HepG2 (cell line): Measurements from ENCODE around the gene ZMYM1. TPM values are rescaled to one million over a fixed set of nuclear protein-coding genes. Genes with fewer than 3 reads are reported as not detected.

Experiments
- ATAC-seq: fragments of 200-7000 bp; cut with Tn5 transposase; 3 replicates; pipeline ENCODE4 v1.9.1; 2020; ENCODE audit warnings: mild to moderate bottlenecking, moderate library complexity
- BruUV-seq: library from RNA; stranded (reverse); fragments of 400-500 nt; replicated peaks from 2 replicates; lab custom pipeline; 2021; lab: Mats Ljungman, UMichigan
- CTCF ChIA-PET: fragments of 300-600 bp; formaldehyde crosslinking; extraction: SDS; loops from one replicate; lab custom pipeline; 2021; ENCODE audit warnings: low total read pairs, inconsistent platforms, low intra/inter-chr PET ratio; lab: Yijun Ruan, JAX
- POLR2A ChIA-PET: fragments of 350-600 bp; sonication (Branson Sonifier 250); formaldehyde crosslinking; loops from one replicate; lab custom pipeline; 2020; ENCODE audit warnings: antibody characterized with exemption, inconsistent platforms; lab: Yijun Ruan, JAX
- DNase-seq: peaks from one replicate; pipeline ENCODE4 v3.0.0-alpha.2; 2015; ENCODE audit warnings: low spot score
- FAIRE-seq: peaks from 3 replicates; lab custom pipeline; 2011; peaks lifted over from hg19 to GRCh38; lab: Jason Lieb, UNC
- H2AFZ ChIP-seq: one replicate; pipeline ENCODE4 v1.6.1; 2011; ENCODE audit warnings: low read length, inconsistent platforms
- H3K27ac ChIP-seq: fragments of 300-600 bp; 3 replicates; pipeline ENCODE4 v1.8.0; 2011; ENCODE audit warnings: mixed run types, mild to moderate bottlenecking, mixed read lengths, low read length, inconsistent platforms; ENCODE audit not compliant: insufficient read depth; ENCODE audit errors: extremely low read length
- H3K27me3 ChIP-seq, 2 experiments: fragments of 200-600 bp in 1 of 2; 2 replicates in 1 of 2; 3 replicates in 1 of 2; pipeline versions ENCODE4 v1.6.0 to v1.8.0; 2011; ENCODE audit warnings: low read length in 2 of 2, mild to moderate bottlenecking in 2 of 2, moderate library complexity in 2 of 2, inconsistent platforms in 1 of 2; ENCODE audit not compliant: insufficient read depth in 2 of 2, control insufficient read depth in 1 of 2
- H3K36me3 ChIP-seq, 2 experiments: fragments of 200-600 bp in 1 of 2; replicated peaks in 1 of 2; 2 replicates in 1 of 2; 3 replicates in 1 of 2; pipeline versions ENCODE4 v1.5.1 to v1.8.0; 2011; ENCODE audit warnings: low read length in 2 of 2, inconsistent platforms in 1 of 2; ENCODE audit not compliant: insufficient read depth in 2 of 2, control insufficient read depth in 1 of 2
- H3K4me1 ChIP-seq: 2 replicates; pipeline ENCODE4 v1.5.1; 2012; ENCODE audit warnings: low read length, inconsistent platforms; ENCODE audit not compliant: insufficient read depth
- H3K4me2 ChIP-seq: 2 replicates; pipeline ENCODE4 v1.6.0; 2011; ENCODE audit warnings: low read depth, low read length, inconsistent platforms
- H3K4me3 ChIP-seq, 3 experiments: fragments of 200-600 bp in 1 of 3; sonication (generic), shearing (Covaris generic) in 1 of 3; replicated peaks in 1 of 3; 2 replicates each; pipeline ENCODE4 v1.5.1; 2011 to 2016; ENCODE audit warnings: low read length in 3 of 3, inconsistent platforms in 2 of 3, low read depth in 2 of 3, mild to moderate bottlenecking in 2 of 3, control low read depth in 1 of 3, mixed read lengths in 1 of 3; ENCODE audit not compliant: insufficient read depth in 1 of 3
- H3K79me2 ChIP-seq: one replicate; pipeline ENCODE4 v1.6.1; 2011; ENCODE audit warnings: low read length, inconsistent platforms; ENCODE audit not compliant: insufficient read depth
- H3K9ac ChIP-seq: 2 replicates; pipeline ENCODE4 v1.6.0; 2011; ENCODE audit warnings: mild to moderate bottlenecking, low read depth, low read length, inconsistent platforms; ENCODE audit not compliant: insufficient read depth
- H3K9me3 ChIP-seq: 2 replicates; pipeline ENCODE4 v1.5.1; 2012; ENCODE audit warnings: mild to moderate bottlenecking, low read length
- H4K20me1 ChIP-seq: 2 replicates; pipeline ENCODE4 v1.6.0; 2011; ENCODE audit warnings: inconsistent platforms, mild to moderate bottlenecking, low read length, moderate library complexity; ENCODE audit not compliant: insufficient read depth
- FOXJ3 ChIP-seq: sonication (generic); formaldehyde crosslinking; IDR thresholded peaks from 2 replicates; pipeline ENCODE4 v1.4.0; 2020; ENCODE audit warnings: missing genetic modification reagents, mild to moderate bottlenecking, borderline replicate concordance
- GTF3A ChIP-seq: sonication (generic); formaldehyde crosslinking; conservative IDR thresholded peaks from 2 replicates; pipeline ENCODE4 v1.4.0; 2020; ENCODE audit warnings: mild to moderate bottlenecking, missing genetic modification reagents
- LCORL ChIP-seq, 2 experiments: fragments of 450-650 bp in 1 of 2; sonication (generic) in 1 of 2; formaldehyde crosslinking in 1 of 2; IDR thresholded peaks; 2 replicates each; pipeline versions ENCODE4 v1.5.0 to v1.6.1; 2017 to 2020; ENCODE audit warnings: antibody characterized with exemption in 1 of 2, missing genetic modification reagents in 1 of 2
- MTA3 ChIP-seq: sonication (generic); formaldehyde crosslinking; IDR thresholded peaks from 2 replicates; pipeline ENCODE4 v1.4.0; 2020; ENCODE audit warnings: missing genetic modification reagents
- MTF1 ChIP-seq: sonication (generic); formaldehyde crosslinking; IDR thresholded peaks from 2 replicates; pipeline ENCODE4 v1.5.0; 2020; ENCODE audit warnings: missing genetic modification reagents
- NFE2 ChIP-seq: sonication (generic); formaldehyde crosslinking; IDR thresholded peaks from 2 replicates; pipeline ENCODE4 v1.4.0; 2020; ENCODE audit warnings: missing genetic modification reagents
- RFX1 ChIP-seq: fragments of 450-650 bp; IDR thresholded peaks from 2 replicates; pipeline ENCODE4 v1.6.1; 2017
- SMAD9 ChIP-seq: sonication (generic); formaldehyde crosslinking; IDR thresholded peaks from 2 replicates; pipeline ENCODE4 v1.5.1; 2020; ENCODE audit warnings: mild to moderate bottlenecking, missing genetic modification reagents
- TBP ChIP-seq: sonication (generic); formaldehyde crosslinking; IDR thresholded peaks from 2 replicates; pipeline ENCODE4 v1.5.0; 2020; ENCODE audit warnings: missing genetic modification reagents
- ZFY ChIP-seq: sonication (generic); formaldehyde crosslinking; IDR thresholded peaks from 2 replicates; pipeline ENCODE4 v1.4.0; 2020; ENCODE audit warnings: missing genetic modification reagents
- ZNF263 ChIP-seq: sonication (generic); formaldehyde crosslinking; IDR thresholded peaks from 2 replicates; pipeline ENCODE4 v1.4.0; 2020; ENCODE audit warnings: missing genetic modification reagents
- ZNF547 ChIP-seq: sonication (generic); formaldehyde crosslinking; IDR thresholded peaks from 2 replicates; pipeline ENCODE4 v1.5.1; 2020; ENCODE audit warnings: mild to moderate bottlenecking, missing genetic modification reagents
- ZNF792 ChIP-seq: IDR thresholded peaks from 2 replicates; pipeline ENCODE4 v1.6.1; 2016
- WGBS: methylation state at CpG from one replicate; pipeline ENCODE4 v1.1.6; 2017; ENCODE audit warnings: low lambda C conversion rate; 5-methylcytosine and 5-hydroxymethylcytosine counted together
- in situ Hi-C: cut with HindIII; loops from 2 replicates; pipeline ENCODE4 v1.10.0; 2017; ENCODE audit warnings: low pct_unique_long_range_greater_than_20kb; ENCODE audit not compliant: extremely low pct_ligation_motif_present
- intact Hi-C: fragments of 100-400 bp; cut with micrococcal nuclease; formaldehyde crosslinking; loops from one replicate; pipeline ENCODE4 v1.10.0; 2022; ENCODE audit not compliant: unreplicated experiment
- polyA plus RNA-seq, 8 experiments: library from polyadenylated mRNA; depleted of rRNA in 3 of 8; stranded (reverse) in 7 of 8; unstranded in 1 of 8; fragments of >200 nt; fragmentation: Illumina TruSeq in 4 of 8; extraction: Trizol in 4 of 8; gene quantifications; 2 replicates each; pipeline versions ENCODE4 v1.2.1 to v1.2.3, GENCODE V29; 2011 to 2016; ENCODE audit warnings: low read depth in 4 of 8, missing spikeins in 1 of 8, mixed read lengths in 1 of 8; ENCODE audit not compliant: insufficient read depth in 1 of 8
- total RNA-seq, 5 experiments: library from RNA; depleted of rRNA; stranded (reverse); fragments of >200 nt; fragmentation: Illumina TruSeq; extraction: Trizol; gene quantifications; 2 replicates each; pipeline ENCODE4 v1.2.3, GENCODE V29; 2016; ENCODE audit warnings: low read depth in 1 of 5
- TF ChIP-seq, protein P1 (sequence below): IDR thresholded peaks from 2 replicates; pipeline ENCODE4 v1.6.1; 2016; ENCODE audit warnings: mild to moderate bottlenecking
- TF ChIP-seq, protein P2 (sequence below): sonication (generic); formaldehyde crosslinking; IDR thresholded peaks from 2 replicates; pipeline ENCODE4 v1.4.0; 2020; ENCODE audit warnings: missing genetic modification reagents, borderline replicate concordance

Gene ZMYM1
- total and polyA plus RNA-seq, 2 of the 13 experiments (the other 11 are each of a cell fraction or from before 2014, with no cell fraction given) = 10.0 to 16.2 TPM

DNA sequence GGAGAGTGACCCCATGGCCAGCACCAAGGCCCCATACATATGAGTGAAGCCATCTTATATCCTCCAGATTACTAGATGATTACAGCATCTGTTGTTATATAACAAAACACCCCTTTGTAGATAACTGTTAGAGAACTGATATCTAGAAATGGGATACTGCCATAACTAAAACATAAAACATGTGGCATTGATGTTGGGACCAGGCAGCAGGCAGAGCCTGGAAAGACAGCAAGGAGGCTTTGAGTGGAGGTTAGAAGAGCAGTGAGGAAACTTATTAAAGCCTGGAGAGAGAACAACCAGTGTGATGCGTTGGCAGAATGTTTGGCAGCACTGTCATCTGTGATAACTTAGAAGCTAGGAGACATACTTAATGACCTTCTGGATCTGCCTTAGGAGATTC, 42.0 kb upstream of the ZMYM1 start:
- POLR2A ChIA-PET = no interaction called here
- no peak overlapping the region for H3K4me2 ChIP-seq
- H3K9me3 ChIP-seq = peaks cover 11% of the 10 kb centered on the region
- no peak overlapping the region for H3K9ac ChIP-seq
- no peaks in the 10 kb centered on the region for H4K20me1 ChIP-seq
- no peak for FAIRE-seq
- intact Hi-C loops = no loop called here
- no peak for DNase-seq
- no peak overlapping the region for H3K4me3 ChIP-seq
- H3K27me3 ChIP-seq = no peaks in the 10 kb centered on the region
- TF ChIP-seq ZNF792 = no peak
- TF ChIP-seq, protein P1, sequence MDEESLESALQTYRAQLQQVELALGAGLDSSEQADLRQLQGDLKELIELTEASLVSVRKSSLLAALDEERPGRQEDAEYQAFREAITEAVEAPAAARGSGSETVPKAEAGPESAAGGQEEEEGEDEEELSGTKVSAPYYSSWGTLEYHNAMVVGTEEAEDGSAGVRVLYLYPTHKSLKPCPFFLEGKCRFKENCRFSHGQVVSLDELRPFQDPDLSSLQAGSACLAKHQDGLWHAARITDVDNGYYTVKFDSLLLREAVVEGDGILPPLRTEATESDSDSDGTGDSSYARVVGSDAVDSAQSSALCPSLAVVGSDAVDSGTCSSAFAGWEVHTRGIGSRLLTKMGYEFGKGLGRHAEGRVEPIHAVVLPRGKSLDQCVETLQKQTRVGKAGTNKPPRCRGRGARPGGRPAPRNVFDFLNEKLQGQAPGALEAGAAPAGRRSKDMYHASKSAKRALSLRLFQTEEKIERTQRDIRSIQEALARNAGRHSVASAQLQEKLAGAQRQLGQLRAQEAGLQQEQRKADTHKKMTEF (CRISPR knock-in tag) = no peak
- TF ChIP-seq, all 625 proteins: peak for 0
- in situ Hi-C loops = no loop called here
- H3K79me2 ChIP-seq = no peaks in the 10 kb centered on the region
- no peak overlapping the region for H2AFZ ChIP-seq
- CTCF ChIA-PET = no interaction called here
- H3K36me3 ChIP-seq = no peaks in the 10 kb centered on the region
- ATAC-seq = no peak
- no TSS peak for BruUV-seq
- no peaks in the 10 kb centered on the region for H3K4me1 ChIP-seq
- 82% methylated on average over 1 of the region's 1 CpG for WGBS
- no peak overlapping the region for H3K27ac ChIP-seq

DNA sequence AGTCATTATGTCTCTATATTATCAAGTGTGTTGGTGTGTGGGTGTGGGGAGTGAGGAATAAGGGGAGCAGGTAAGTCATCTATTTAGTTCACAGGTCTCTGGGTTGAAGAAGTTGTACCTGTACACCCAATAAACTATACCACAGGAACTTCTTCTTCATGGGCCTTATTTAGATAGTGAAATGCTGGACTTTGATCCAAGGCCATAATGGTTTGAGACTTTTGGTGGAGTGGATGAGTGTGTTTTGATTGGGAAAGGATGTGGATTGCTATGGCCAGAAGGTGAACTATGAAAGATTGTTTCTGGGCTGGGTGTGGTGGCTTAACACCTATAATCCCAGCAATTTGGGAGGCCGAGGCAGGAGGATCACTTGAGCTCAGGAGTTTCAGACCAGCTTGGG, 40.5 kb upstream of the ZMYM1 start:
- ATAC-seq = no peak

More for the DNA sequence above, 40.5 kb upstream of the ZMYM1 start:
- Histone ChIP-seq H3K9ac (no peak overlapping the region), H3K27ac (no peak overlapping the region), H3K4me3 (no peak overlapping the region), H3K9me3 (peaks cover 1% of the 10 kb centered on the region; the same call in 1 of the 2 replicates), H3K79me2 (no peaks in the 10 kb centered on the region)
- BruUV-seq = no TSS peak
- in situ Hi-C loops = no loop called here
- POLR2A ChIA-PET = no interaction called here
- 89% methylated on average over 1 of the region's 1 CpG for WGBS
- FAIRE-seq = no peak
- CTCF ChIA-PET = no interaction called here
- TF ChIP-seq ZNF547 (CRISPR knock-in tag) (no peak), FOXJ3 (no peak), RFX1 (no peak), ZNF263 (CRISPR knock-in tag) (no peak), TBP (CRISPR knock-in tag) (no peak), MTF1 (CRISPR knock-in tag) (no peak), ZFY (CRISPR knock-in tag) (no peak), GTF3A (CRISPR knock-in tag) (no peak), SMAD9 (CRISPR knock-in tag) (no peak), LCORL (IDR thresholded peaks at IDR 0.05) (no peak), LCORL (CRISPR knock-in tag; IDR thresholded peaks at IDR 0.05) (no peak), NFE2 (CRISPR knock-in tag) (no peak), MTA3 (CRISPR knock-in tag) (no peak)
- TF ChIP-seq, protein P2, sequence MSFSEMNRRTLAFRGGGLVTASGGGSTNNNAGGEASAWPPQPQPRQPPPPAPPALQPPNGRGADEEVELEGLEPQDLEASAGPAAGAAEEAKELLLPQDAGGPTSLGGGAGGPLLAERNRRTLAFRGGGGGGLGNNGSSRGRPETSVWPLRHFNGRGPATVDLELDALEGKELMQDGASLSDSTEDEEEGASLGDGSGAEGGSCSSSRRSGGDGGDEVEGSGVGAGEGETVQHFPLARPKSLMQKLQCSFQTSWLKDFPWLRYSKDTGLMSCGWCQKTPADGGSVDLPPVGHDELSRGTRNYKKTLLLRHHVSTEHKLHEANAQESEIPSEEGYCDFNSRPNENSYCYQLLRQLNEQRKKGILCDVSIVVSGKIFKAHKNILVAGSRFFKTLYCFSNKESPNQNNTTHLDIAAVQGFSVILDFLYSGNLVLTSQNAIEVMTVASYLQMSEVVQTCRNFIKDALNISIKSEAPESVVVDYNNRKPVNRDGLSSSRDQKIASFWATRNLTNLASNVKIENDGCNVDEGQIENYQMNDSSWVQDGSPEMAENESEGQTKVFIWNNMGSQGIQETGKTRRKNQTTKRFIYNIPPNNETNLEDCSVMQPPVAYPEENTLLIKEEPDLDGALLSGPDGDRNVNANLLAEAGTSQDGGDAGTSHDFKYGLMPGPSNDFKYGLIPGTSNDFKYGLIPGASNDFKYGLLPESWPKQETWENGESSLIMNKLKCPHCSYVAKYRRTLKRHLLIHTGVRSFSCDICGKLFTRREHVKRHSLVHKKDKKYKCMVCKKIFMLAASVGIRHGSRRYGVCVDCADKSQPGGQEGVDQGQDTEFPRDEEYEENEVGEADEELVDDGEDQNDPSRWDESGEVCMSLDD = no peak
- TF ChIP-seq, all 625 proteins: peak for 0
- H3K27me3 ChIP-seq = no peaks in the 10 kb centered on the region
- H3K4me1 ChIP-seq = no peaks in the 10 kb centered on the region
- H3K4me2 ChIP-seq = no peak overlapping the region
- H2AFZ ChIP-seq = no peak overlapping the region
- no peaks in the 10 kb centered on the region for H4K20me1 ChIP-seq
- no peaks in the 10 kb centered on the region for H3K36me3 ChIP-seq
- intact Hi-C loops = no loop called here
- DNase-seq = no peak
